HEK293 (cell line): ENCODE data around the gene ST6GAL1.

Source experiments
- CTCF ChIA-PET: fragments of 350-600 bp; formaldehyde crosslinking; extraction: SDS; loops from one replicate; lab custom pipeline; 2021; ENCODE audit warnings: antibody characterized with exemption; lab: Yijun Ruan, JAX
- POLR2A ChIA-PET: fragments of 300-600 bp; formaldehyde crosslinking; extraction: SDS; loops from one replicate; lab custom pipeline; 2020; ENCODE audit warnings: antibody characterized with exemption, inconsistent platforms; lab: Yijun Ruan, JAX
- H3K27ac ChIP-seq: fragments of 200-500 bp; sonication (Bioruptor generic); 2 replicates; pipeline ENCODE4 v1.5.1; 2014; ENCODE audit warnings: low read depth, low read length, control low read depth, inconsistent platforms; ENCODE audit errors: extremely low read depth
- H3K36me3 ChIP-seq, 2 experiments: fragments of 200-500 bp in 1 of 2; sonication (Bioruptor generic) in 1 of 2; 1 replicate in 1 of 2; 2 replicates in 1 of 2; pipeline ENCODE4 v1.5.1; 2014 to 2017; ENCODE audit warnings: inconsistent platforms in 2 of 2, low read length in 2 of 2; ENCODE audit not compliant: control insufficient read depth in 2 of 2, insufficient read depth in 1 of 2
- H3K4me1 ChIP-seq: fragments of 200-500 bp; sonication (Bioruptor generic); 2 replicates; pipeline ENCODE4 v1.5.1; 2014; ENCODE audit warnings: mild to moderate bottlenecking, low read length, inconsistent platforms; ENCODE audit not compliant: control insufficient read depth, insufficient read depth
- H3K4me3 ChIP-seq: 2 replicates; pipeline ENCODE4 v1.5.1; 2011; ENCODE audit warnings: low read depth, mild to moderate bottlenecking, control low read depth, low read length, moderate library complexity
- H3K9me3 ChIP-seq: fragments of 200-500 bp; sonication (Bioruptor generic); 2 replicates; pipeline ENCODE4 v1.5.1; 2014; ENCODE audit warnings: low read depth, low read length, inconsistent platforms; ENCODE audit not compliant: control insufficient read depth, insufficient read depth
- GLI4 ChIP-seq: fragments of 450-650 bp; formaldehyde crosslinking; IDR thresholded peaks from 2 replicates; pipeline ENCODE4 v1.5.1; 2016; ENCODE audit warnings: missing biosample characterization, missing genetic modification characterization
- GLIS2 ChIP-seq: fragments of 450-650 bp; formaldehyde crosslinking; IDR thresholded peaks from 2 replicates; pipeline ENCODE4 v1.5.1; 2016; ENCODE audit warnings: missing biosample characterization, missing genetic modification characterization
- KLF1 ChIP-seq: fragments of 450-650 bp; formaldehyde crosslinking; IDR thresholded peaks from 2 replicates; pipeline ENCODE4 v1.5.1; 2016; ENCODE audit warnings: missing biosample characterization, missing genetic modification characterization
- MZF1 ChIP-seq: fragments of 450-650 bp; formaldehyde crosslinking; IDR thresholded peaks from 2 replicates; pipeline ENCODE4 v1.5.1; 2017; ENCODE audit warnings: missing biosample characterization, missing genetic modification characterization, borderline replicate concordance
- TRIM28 ChIP-seq: IDR thresholded peaks from 2 replicates; pipeline ENCODE4 v1.6.1; 2011; ENCODE audit warnings: low read length, control low read depth, borderline replicate concordance
- ZBTB17 ChIP-seq: fragments of 450-650 bp; formaldehyde crosslinking; IDR thresholded peaks from 2 replicates; pipeline ENCODE4 v1.5.1; 2016; ENCODE audit warnings: missing biosample characterization, missing genetic modification characterization
- ZNF274 ChIP-seq, 2 experiments: fragments of 200-500 bp in 1 of 2; fragments of 450-650 bp in 1 of 2; sonication (Bioruptor generic) in 1 of 2; formaldehyde crosslinking in 1 of 2; IDR thresholded peaks; 2 replicates each; pipeline versions ENCODE4 v1.5.1 to v1.6.1; 2014 to 2016; ENCODE audit warnings: borderline replicate concordance in 1 of 2, inconsistent platforms in 1 of 2, low read length in 1 of 2, missing biosample characterization in 1 of 2, missing genetic modification characterization in 1 of 2
- ZNF548 ChIP-seq: fragments of 450-650 bp; formaldehyde crosslinking; IDR thresholded peaks from 2 replicates; pipeline ENCODE4 v1.5.1; 2016; ENCODE audit warnings: missing biosample characterization, missing genetic modification characterization
- ZNF707 ChIP-seq: fragments of 450-650 bp; formaldehyde crosslinking; IDR thresholded peaks from 2 replicates; pipeline ENCODE4 v1.5.1; 2016; ENCODE audit warnings: missing biosample characterization, missing genetic modification characterization
- ZSCAN23 ChIP-seq: fragments of 450-650 bp; formaldehyde crosslinking; IDR thresholded peaks from 2 replicates; pipeline ENCODE4 v1.5.1; 2016; ENCODE audit warnings: missing biosample characterization, missing genetic modification characterization
- TF ChIP-seq, protein P1 (sequence below): fragments of 450-650 bp; formaldehyde crosslinking; IDR thresholded peaks from 2 replicates; pipeline ENCODE4 v1.5.1; 2016; ENCODE audit warnings: missing biosample characterization, missing genetic modification characterization
- TF ChIP-seq, protein P2 (sequence below): fragments of 450-650 bp; formaldehyde crosslinking; IDR thresholded peaks from 2 replicates; pipeline ENCODE4 v1.5.1; 2016; ENCODE audit warnings: missing biosample characterization, missing genetic modification characterization
- TF ChIP-seq, protein P3 (sequence below): fragments of 450-650 bp; formaldehyde crosslinking; IDR thresholded peaks from 2 replicates; pipeline ENCODE4 v1.5.1; 2016; ENCODE audit warnings: missing biosample characterization, missing genetic modification characterization

ST6GAL1 gene

DNA sequence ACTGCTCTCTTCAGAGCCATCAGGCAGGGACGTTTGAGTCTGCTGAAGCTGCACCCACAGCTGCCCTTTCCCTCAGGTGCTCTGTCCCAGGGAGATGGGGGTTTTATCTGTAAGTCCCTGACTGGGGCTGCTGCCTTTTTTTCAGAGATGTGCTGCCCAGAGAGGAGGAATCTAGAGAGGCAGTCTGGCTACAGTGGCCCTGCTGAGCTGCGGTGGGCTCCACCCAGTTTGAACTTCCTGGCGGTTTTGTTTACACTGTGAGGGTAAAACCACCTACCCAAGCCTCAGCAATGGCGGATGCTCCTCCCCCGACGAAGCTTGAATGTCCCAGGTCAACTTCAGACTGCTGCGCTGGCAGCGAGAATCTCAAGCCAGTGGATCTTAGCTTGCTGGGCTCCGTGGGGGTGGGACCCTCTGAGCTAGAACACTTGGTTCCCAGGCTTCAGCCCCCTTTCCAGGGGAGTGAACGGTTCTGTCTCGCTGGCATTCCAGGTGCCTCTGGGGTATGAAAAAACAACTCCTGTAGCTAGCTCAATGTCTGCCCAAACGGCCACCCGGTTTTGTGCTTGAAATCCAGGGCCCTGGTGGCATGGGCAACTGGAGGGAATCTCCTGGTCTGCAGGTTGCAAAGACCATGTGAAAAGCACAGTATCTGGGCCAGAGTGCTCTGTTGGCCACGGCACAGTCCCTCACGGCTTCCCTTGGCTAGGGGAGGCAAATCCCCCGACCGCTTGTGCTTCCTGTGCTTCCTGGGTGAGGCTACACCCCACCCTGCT is 21.1 kb upstream of the ST6GAL1 start:
- TF ChIP-seq ZNF707 (tag by site-specific recombination): no peak
- TF ChIP-seq ZSCAN23 (tag by site-specific recombination): no peak
- no peak for TF ChIP-seq ZBTB17
- no peak for TF ChIP-seq KLF1 (tag by site-specific recombination)
- TF ChIP-seq, protein P1, sequence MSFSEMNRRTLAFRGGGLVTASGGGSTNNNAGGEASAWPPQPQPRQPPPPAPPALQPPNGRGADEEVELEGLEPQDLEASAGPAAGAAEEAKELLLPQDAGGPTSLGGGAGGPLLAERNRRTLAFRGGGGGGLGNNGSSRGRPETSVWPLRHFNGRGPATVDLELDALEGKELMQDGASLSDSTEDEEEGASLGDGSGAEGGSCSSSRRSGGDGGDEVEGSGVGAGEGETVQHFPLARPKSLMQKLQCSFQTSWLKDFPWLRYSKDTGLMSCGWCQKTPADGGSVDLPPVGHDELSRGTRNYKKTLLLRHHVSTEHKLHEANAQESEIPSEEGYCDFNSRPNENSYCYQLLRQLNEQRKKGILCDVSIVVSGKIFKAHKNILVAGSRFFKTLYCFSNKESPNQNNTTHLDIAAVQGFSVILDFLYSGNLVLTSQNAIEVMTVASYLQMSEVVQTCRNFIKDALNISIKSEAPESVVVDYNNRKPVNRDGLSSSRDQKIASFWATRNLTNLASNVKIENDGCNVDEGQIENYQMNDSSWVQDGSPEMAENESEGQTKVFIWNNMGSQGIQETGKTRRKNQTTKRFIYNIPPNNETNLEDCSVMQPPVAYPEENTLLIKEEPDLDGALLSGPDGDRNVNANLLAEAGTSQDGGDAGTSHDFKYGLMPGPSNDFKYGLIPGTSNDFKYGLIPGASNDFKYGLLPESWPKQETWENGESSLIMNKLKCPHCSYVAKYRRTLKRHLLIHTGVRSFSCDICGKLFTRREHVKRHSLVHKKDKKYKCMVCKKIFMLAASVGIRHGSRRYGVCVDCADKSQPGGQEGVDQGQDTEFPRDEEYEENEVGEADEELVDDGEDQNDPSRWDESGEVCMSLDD: no peak
- TF ChIP-seq, protein P2, sequence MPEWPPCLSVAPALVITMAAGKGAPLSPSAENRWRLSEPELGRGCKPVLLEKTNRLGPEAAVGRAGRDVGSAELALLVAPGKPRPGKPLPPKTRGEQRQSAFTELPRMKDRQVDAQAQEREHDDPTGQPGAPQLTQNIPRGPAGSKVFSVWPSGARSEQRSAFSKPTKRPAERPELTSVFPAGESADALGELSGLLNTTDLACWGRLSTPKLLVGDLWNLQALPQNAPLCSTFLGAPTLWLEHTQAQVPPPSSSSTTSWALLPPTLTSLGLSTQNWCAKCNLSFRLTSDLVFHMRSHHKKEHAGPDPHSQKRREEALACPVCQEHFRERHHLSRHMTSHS (tag by site-specific recombination): no peak
- TF ChIP-seq MZF1: no peak
- no peak for TF ChIP-seq ZNF274 (IDR thresholded peaks at IDR 0.05; ENCODE audit: low read length)
- TF ChIP-seq ZNF274 (tag by site-specific recombination; IDR thresholded peaks at IDR 0.05; ENCODE audit: borderline replicate concordance): no peak
- TF ChIP-seq ZNF548 (tag by site-specific recombination): no peak
- no peak for TF ChIP-seq GLI4 (tag by site-specific recombination)
- Histone ChIP-seq H3K4me3 (no peak overlapping the region), H3K27ac (no peak overlapping the region), H3K9me3 (no peaks in the 10 kb centered on the region), H3K36me3 (no peaks in the 10 kb centered on the region), H3K4me1 (no peaks in the 10 kb centered on the region)
- POLR2A ChIA-PET: no interaction called here
- CTCF ChIA-PET: interaction anchor here (1.2 kb wide), 1 partner anchor 60 kb away, joined by 6 read pairs; no protein-coding TSS in a partner anchor

DNA sequence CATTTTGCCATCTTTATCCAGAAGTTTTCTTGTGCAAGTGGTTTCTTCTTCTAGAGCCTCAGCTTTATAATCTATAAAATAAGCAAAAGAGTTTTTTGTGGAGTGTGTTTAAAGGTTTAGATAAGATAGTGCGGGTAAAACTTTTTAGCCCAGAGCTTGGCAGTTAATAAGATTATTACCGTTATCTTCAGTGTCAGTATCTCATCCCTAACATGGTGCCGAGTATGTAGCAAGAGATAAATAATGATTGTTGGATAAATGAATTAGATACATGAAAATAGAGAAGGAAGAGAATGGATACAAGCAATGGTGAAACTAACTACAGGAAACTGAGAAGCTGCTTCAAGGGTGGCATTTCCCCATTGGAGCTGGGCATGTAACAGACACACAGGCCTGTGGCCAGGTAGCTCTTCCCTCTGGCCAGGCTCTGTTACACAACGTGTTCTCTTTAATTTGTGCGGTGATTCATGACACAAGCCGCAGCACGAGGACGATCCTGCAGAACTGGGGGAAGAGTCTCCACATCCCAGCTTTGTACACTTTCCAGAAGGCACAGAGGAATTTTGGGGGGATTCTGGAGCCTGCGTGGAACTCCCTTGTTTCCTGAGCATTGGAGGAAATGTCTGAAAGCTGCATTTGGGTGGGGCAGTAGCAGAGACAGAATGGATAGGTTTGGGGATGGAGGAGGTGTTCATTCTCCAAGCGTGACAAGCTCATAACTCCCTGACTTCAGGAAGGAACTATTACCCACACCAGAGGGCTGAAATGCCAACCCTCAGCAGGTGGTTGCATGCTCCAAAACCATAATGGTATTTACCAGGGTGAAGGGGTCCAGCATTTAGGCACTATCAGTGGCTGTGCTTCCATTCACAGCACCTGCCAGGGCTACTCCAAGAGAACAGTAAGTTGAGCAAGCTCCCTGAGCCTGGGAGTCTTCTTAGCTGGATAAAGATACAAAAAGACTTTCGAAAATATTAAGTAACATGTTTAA is 14.2 kb upstream of the ST6GAL1 start:
- ChIA-PET CTCF (interaction anchor here (0.7 kb wide), 1 partner anchor 197 kb away, joined by 4 read pairs; no protein-coding TSS in a partner anchor), POLR2A (no interaction called here)
- no peaks in the 10 kb centered on the region for H3K4me1 ChIP-seq
- no peaks in the 10 kb centered on the region for H3K9me3 ChIP-seq
- H3K27ac ChIP-seq: no peak overlapping the region
- no peak for TF ChIP-seq GLIS2 (tag by site-specific recombination)
- TF ChIP-seq TRIM28: no peak
- TF ChIP-seq, protein P3, sequence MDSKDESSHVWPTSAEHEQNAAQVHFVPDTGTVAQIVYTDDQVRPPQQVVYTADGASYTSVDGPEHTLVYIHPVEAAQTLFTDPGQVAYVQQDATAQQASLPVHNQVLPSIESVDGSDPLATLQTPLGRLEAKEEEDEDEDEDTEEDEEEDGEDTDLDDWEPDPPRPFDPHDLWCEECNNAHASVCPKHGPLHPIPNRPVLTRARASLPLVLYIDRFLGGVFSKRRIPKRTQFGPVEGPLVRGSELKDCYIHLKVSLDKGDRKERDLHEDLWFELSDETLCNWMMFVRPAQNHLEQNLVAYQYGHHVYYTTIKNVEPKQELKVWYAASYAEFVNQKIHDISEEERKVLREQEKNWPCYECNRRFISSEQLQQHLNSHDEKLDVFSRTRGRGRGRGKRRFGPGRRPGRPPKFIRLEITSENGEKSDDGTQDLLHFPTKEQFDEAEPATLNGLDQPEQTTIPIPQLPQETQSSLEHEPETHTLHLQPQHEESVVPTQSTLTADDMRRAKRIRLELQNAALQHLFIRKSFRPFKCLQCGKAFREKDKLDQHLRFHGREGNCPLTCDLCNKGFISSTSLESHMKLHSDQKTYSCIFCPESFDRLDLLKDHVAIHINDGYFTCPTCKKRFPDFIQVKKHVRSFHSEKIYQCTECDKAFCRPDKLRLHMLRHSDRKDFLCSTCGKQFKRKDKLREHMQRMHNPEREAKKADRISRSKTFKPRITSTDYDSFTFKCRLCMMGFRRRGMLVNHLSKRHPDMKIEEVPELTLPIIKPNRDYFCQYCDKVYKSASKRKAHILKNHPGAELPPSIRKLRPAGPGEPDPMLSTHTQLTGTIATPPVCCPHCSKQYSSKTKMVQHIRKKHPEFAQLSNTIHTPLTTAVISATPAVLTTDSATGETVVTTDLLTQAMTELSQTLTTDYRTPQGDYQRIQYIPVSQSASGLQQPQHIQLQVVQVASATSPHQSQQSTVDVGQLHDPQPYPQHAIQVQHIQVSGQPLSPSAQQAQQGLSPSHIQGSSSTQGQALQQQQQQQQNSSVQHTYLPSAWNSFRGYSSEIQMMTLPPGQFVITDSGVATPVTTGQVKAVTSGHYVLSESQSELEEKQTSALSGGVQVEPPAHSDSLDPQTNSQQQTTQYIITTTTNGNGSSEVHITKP (tag by site-specific recombination): peak; percentile 51
- TF ChIP-seq, all 188 proteins: peak for 1
- H3K36me3 ChIP-seq: no peaks in the 10 kb centered on the region
- no peak overlapping the region for H3K4me3 ChIP-seq
